ENCODE results near the gene HEMGN.
"Not testable (repeated sequence)": the region's sequence is repeated elsewhere in the genome, so short reads cannot be mapped to it uniquely, and the experiment has no call there.

DNA sequence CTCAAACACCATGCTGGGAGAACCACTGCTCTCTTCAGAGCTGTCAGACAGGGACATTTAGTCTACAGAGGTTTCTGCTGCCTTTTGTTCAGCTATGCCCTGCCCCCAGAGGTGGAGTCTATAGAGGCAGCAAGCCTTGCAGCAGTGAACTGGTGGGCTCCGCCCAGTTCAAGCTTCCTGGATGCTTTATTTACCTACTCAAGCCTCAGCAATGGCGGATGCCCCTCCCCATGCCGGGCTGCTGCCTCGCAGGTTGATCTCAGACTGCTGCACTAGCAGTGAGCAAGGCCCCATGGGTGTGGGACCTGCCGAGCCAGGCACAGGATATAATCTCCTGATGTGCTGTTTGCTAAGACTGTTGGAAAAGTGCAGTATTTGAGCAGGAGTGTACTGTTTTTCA, 12.9 kb upstream of the HEMGN start:
- not testable (repeated sequence) for TF ChIP-seq YY1 (IDR thresholded peaks at IDR 0.05; ENCODE audit: insufficient read depth, insufficient read length); SUZ12 (IDR thresholded peaks at IDR 0.05; ENCODE audit: extremely low read depth, insufficient read depth, insufficient read length)

Data from NT2/D1 (cell line).